Measurements from ENCODE around the gene APOC3.

- no peak for TF ChIP-seq CTCF (conservative IDR thresholded peaks at IDR 0.05)
- TF ChIP-seq ZFX (IDR thresholded peaks at IDR 0.05): no peak
These were observed 36.6 kb upstream of the APOC3 start for GRCh38 chr11:116792869-116793771.

All from C4-2B (cell line).